ENCODE results near the gene KRT6A. TPM values are rescaled to one million over a fixed set of nuclear protein-coding genes. Genes with fewer than 3 reads are reported as not detected.

The KRT6A gene
- total and polyA plus RNA-seq, 2 of the 13 experiments (the other 11 are each of a cell fraction or from before 2014, with no cell fraction given) = 0.13 TPM; not detected in 1

DNA sequence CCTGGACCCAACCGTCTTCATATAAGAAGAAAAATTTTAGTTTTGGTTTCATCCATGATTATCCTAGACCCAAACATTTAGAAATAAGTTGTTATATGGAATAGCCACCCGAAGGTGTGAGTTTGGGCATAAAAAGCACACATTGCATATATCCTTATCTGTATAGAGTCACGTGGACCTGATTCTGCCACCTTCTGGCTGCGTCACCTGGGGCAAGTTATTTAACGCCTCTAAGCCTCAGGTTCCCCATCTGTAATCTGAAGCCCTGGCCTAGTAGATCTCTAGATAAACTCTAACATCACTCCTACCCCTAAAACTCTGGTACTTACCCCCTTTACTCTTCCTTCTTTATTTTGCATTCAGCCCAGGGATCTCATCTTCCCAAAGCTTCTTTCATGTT lies 41.4 kb upstream of the KRT6A start:
- BruUV-seq (replicated peaks) = no TSS peak
- Histone ChIP-seq H3K36me3 (replicated peaks in 1 of 2; ENCODE audit: control insufficient read depth in 1 of 2, insufficient read depth in 2 of 2, low read length in 2 of 2) (no peaks in the 10 kb centered on the region), H4K20me1 (ENCODE audit: insufficient read depth, low read length) (no peaks in the 10 kb centered on the region), H3K9me3 (ENCODE audit: low read length) (no peaks in the 10 kb centered on the region), H2AFZ (ENCODE audit: low read length) (no peak overlapping the region), H3K4me3 (replicated peaks in 1 of 3; ENCODE audit: insufficient read depth in 1 of 3, low read depth in 2 of 3, low read length in 3 of 3) (no peak overlapping the region), H3K4me2 (ENCODE audit: low read depth, low read length) (no peak overlapping the region), H3K27me3 (ENCODE audit: control insufficient read depth in 1 of 2, insufficient read depth in 2 of 2, low read length in 2 of 2) (peaks cover 2 to 20% of the 10 kb centered on the region in 2 experiments; a peak in 3 of 5 replicates), H3K27ac (ENCODE audit: extremely low read length, insufficient read depth, low read length) (no peak overlapping the region), H3K79me2 (ENCODE audit: insufficient read depth, low read length) (no peaks in the 10 kb centered on the region), H3K4me1 (ENCODE audit: insufficient read depth, low read length) (no peaks in the 10 kb centered on the region), H3K9ac (ENCODE audit: insufficient read depth, low read depth, low read length) (no peak overlapping the region)
- TF ChIP-seq, protein P1, sequence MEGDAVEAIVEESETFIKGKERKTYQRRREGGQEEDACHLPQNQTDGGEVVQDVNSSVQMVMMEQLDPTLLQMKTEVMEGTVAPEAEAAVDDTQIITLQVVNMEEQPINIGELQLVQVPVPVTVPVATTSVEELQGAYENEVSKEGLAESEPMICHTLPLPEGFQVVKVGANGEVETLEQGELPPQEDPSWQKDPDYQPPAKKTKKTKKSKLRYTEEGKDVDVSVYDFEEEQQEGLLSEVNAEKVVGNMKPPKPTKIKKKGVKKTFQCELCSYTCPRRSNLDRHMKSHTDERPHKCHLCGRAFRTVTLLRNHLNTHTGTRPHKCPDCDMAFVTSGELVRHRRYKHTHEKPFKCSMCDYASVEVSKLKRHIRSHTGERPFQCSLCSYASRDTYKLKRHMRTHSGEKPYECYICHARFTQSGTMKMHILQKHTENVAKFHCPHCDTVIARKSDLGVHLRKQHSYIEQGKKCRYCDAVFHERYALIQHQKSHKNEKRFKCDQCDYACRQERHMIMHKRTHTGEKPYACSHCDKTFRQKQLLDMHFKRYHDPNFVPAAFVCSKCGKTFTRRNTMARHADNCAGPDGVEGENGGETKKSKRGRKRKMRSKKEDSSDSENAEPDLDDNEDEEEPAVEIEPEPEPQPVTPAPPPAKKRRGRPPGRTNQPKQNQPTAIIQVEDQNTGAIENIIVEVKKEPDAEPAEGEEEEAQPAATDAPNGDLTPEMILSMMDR (CRISPR knock-in tag; IDR thresholded peaks at IDR 0.05) = peak; percentile 37
- TF ChIP-seq, protein P2, sequence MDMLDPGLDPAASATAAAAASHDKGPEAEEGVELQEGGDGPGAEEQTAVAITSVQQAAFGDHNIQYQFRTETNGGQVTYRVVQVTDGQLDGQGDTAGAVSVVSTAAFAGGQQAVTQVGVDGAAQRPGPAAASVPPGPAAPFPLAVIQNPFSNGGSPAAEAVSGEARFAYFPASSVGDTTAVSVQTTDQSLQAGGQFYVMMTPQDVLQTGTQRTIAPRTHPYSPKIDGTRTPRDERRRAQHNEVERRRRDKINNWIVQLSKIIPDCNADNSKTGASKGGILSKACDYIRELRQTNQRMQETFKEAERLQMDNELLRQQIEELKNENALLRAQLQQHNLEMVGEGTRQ (IDR thresholded peaks at IDR 0.05; ENCODE audit: low read depth, low read length) = peak; percentile 17; the same call in 1 of the 2 replicates
- TF ChIP-seq, protein P2 (CRISPR knock-in tag; IDR thresholded peaks at IDR 0.05; ENCODE audit: borderline replicate concordance) = peak; percentile 48; the same call in 1 of the 2 replicates
- TF ChIP-seq FUBP1 (CRISPR knock-in tag; IDR thresholded peaks at IDR 0.05; ENCODE audit: borderline replicate concordance) (no peak), STAG1 (CRISPR knock-in tag; IDR thresholded peaks at IDR 0.05) (peak; percentile 12; the same call in 1 of the 2 replicates)
- in situ Hi-C loops (cut with HindIII; ENCODE audit: extremely low pct_ligation_motif_present, low pct_unique_long_range_greater_than_20kb) = loop anchor here (25.0 kb wide), 1 partner anchor 397 kb away; no protein-coding TSS in a partner anchor
- WGBS (ENCODE audit: low lambda C conversion rate) = 24% methylated on average over 5 of the region's 5 CpGs
- ChIA-PET CTCF (ENCODE audit: low intra/inter-chr PET ratio, low total read pairs) (no interaction called here), POLR2A (no interaction called here)
- FAIRE-seq = no peak
- no peak for DNase-seq (ENCODE audit: low spot score)
- no peak for ATAC-seq
- intact Hi-C loops (cut with micrococcal nuclease; ENCODE audit: unreplicated experiment) = no loop called here
